GM21390 (cell line): ENCODE results near the gene DSCAM.
"Not testable (repeated sequence)": the region's sequence is repeated elsewhere in the genome, so short reads cannot be mapped to it uniquely, and the experiment has no call there.

Source experiments
- ATAC-seq: cut with Tn5 transposase; IDR thresholded peaks from one replicate; pipeline ENCODE4 v1.9.1; 2021; ENCODE audit not compliant: unreplicated experiment

Gene DSCAM

DNA sequence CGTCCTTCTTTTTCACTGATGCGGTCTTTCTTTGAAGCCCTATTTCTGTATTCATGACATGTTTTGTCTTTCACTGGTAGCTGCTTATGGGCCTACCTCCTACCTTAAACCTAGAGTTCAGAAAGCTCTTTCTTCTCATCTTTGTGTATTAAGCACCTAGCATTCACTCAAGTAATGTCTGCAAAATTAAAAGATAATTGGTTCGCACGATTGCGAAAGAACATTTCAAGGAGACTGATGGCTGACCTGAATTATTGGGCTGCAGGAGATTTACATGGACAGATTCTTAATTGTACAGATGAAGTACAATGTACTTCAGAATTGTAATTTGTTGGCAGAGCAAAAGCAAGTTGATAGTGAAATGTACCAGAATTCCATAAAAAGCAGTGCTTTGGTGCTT, 773.3 kb downstream of the DSCAM start:
- ATAC-seq, result no peak

DNA sequence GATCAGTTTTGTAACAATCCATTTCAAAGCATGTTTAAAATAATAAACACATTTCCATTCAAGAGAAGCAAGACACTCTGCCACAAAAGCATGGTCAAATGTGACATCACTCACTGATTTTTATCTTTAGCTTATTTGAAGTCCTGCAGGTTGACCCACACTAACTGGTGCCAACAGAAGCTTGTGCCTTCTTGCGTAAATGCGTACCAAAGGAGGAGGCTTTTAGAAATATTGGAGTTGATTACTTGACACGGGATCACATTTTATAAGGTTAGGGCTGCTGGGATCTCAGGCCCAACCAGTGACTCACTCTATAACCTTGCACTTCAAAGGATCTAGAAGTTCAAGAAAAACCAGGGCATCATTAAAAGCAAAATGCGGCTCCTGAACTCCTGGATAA, 776.1 kb downstream of the DSCAM start:
- no peak for ATAC-seq

DNA sequence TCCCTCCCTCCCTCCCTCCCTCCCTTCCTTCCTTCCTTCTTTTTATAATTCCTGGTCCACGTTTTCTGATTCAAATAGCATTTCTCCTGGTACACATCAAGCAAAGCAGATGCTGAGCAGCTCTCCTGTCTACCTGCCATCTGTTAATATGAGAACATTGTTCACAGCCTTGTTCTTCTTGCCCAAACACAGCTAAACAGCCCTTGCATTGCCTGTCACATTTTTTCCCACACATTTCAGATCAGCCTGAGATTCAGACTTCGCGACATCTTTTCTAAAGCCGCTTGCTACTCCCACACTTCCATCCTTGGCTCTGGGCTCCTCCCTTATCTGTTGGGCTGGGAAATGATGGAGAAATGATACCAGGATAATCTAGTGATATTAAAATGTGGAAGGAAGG, 779.2 kb downstream of the DSCAM start:
- no peak for ATAC-seq

DNA sequence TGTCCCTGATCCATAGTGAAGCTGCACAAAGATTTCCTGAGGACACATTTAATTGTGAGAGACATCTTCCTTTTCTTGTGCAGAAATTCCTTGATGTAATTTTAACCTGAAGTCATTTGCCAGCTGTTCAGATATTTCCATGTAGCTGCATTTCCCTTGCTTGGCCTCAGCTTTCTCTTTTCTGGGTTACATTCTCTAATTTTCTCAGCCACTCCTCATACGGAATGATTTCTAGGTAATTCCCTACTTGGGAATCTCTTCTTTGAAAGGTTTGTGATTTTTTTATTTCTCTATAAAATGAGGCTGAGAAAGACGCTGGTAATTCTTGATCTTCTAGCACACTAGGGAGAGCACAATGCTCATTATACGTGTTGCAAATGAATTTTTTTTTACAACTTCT, 780.7 kb downstream of the DSCAM start:
- ATAC-seq, result no peak

DNA sequence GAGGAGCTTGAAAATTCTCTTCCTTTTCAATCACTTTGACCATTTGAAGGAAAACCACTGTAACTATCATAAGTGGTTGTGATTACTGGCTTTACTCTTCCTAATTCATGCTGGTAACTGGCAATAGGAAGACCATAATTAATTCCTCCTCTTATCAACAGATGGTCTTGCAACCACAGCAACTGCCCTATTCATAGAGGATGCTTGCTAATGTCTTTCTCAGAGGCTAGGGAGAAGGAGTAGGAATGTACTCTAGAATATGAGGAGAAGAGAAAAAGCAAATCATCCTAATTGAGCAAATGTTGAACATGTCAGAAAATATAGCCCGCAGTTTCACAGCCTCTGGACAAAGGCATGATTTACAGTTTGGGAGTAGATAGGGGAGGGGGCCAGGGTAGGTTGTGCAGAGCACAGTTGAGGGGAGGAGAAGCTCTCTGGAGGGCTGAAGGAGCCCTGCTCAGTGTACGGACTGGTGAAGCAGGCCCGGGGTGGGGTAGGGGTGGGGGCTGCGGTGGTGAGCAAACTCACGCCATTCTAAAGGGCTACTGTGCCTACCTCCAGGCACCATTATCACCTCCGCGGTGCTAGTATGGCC, 786.8 kb downstream of the DSCAM start:
- ATAC-seq, result no peak

DNA sequence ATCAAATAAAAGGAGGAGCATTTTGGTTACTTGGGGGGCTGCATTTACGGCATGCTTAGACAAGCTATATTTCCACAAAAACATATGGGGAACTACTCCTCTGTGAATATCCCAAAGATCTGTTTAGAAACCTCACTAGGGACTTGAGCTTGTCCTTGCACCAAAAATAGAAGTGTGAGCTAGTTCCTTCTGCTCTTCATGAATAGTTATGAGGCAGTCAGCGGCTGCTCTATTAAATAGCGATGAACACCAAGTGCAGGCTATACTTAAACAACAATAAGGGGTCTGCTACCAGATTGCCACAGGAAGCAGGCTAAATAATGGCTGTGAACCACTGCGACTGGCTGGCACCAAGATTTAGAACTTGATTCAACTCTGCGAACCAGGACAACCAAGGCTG, 789.6 kb downstream of the DSCAM start:
- no peak for ATAC-seq

DNA sequence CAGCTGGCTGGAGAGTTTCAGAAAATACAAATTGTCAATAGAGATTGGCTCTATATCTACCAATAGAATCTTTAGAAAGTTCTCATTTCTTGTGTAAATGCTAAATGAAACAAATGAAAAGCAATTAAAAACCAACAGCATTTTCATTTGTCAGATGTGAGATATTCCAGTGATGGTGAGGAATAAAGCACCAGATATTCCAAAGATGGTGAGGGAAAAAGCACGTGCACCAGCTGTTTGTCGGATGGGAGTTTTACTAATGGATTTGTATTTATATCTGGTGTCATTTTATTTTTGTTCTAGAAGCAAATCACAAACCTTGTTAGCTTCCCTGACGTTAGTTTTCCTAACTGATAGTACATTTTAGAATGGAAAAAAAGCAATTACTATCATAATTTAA, 790.9 kb downstream of the DSCAM start:
- no peak for ATAC-seq

DNA sequence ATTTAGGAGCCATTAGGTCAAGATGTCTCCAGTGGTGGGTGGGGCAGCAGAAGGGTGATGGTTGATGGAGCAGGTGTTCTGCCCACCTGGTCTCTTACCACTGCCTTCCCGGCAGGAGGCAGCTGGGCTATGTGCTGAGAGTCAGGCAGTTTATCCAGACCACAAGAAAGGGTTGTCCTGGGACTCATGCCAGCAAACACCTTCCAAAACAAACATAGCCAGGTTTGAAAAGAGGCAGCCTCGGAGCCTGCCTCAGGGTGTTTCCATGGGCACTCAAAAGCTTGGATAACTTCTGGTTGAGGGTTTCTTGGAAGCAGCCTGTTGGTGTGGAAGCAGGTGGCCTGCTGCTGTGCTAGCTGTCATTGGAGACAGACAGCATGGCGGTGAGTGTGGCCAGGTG, 792.6 kb downstream of the DSCAM start:
- ATAC-seq, result no peak

DNA sequence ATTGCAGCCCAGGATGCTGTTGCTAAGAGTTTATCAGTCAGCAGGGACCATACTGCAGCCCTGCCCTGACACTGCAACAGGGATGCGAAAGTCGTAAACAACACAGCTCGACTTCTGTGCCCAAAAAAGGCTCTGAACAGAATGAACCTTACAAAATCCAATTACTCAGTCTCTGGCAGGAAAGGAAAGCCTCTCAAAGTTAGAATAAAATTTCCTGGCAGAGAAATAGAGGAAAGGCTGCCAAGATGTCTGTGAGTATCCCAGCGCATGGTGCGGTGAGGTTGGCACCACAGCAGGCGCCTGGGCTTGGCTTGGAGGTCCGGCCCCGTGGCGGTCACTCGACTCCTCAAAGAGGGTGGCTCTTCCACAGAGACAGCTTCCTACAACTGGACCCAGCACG, 794.0 kb downstream of the DSCAM start:
- no peak for ATAC-seq

DNA sequence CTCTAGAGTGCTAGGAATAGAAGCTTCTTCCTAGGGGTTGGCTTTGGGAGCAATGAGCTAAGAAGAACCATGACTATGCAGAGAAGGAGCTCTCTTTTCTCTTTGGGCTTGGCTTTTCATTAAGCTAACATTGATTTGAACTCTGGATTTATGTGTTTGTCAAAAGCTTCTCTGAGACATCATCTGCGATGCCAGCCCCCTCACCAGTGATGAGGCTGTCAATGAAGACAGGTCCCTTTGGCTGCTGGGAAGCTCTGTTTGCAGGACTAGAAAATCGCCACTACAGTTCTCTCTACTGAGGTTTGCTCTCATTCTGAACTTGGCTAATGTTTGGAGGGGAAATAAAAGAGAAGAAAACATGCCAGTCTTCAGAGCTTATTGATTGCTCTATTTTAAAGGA, 794.7 kb downstream of the DSCAM start:
- no peak for ATAC-seq

DNA sequence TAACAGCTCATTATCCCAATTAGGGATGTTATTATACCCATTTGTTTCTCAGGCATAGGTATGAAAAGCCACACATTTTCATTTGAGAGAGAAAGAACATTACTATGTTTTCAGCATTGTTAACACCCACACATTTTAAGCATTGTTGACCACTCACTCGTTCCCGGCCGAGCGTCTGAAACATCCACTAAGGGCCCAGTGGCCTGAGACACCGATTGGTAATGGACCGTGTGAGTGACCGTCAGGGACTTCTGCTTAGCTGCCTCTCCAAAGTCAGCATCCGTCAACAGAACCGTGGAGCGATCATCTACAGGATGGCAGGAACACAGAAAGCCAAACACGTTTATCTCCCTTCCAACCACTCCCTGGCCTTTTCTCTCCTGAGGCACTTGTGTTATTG, 795.2 kb downstream of the DSCAM start:
- no peak for ATAC-seq

DNA sequence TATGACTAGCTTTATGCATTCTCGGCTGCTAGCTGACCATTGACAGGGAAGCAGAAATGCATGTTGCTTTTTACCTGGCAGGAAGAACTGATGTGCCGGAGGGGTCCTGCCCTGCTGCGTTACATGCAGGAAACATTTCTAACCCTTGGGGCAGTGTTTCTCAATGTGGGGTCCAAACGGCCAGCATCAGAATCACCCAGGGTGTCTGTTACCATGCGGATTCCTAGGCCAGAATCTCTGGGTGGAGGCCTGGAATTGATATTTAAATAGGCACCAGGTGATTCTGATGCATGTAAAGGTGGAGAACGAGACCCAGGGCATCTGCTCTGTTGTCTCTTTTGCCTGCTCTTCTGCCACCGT, 797.0 kb downstream of the DSCAM start:
- no peak for ATAC-seq

DNA sequence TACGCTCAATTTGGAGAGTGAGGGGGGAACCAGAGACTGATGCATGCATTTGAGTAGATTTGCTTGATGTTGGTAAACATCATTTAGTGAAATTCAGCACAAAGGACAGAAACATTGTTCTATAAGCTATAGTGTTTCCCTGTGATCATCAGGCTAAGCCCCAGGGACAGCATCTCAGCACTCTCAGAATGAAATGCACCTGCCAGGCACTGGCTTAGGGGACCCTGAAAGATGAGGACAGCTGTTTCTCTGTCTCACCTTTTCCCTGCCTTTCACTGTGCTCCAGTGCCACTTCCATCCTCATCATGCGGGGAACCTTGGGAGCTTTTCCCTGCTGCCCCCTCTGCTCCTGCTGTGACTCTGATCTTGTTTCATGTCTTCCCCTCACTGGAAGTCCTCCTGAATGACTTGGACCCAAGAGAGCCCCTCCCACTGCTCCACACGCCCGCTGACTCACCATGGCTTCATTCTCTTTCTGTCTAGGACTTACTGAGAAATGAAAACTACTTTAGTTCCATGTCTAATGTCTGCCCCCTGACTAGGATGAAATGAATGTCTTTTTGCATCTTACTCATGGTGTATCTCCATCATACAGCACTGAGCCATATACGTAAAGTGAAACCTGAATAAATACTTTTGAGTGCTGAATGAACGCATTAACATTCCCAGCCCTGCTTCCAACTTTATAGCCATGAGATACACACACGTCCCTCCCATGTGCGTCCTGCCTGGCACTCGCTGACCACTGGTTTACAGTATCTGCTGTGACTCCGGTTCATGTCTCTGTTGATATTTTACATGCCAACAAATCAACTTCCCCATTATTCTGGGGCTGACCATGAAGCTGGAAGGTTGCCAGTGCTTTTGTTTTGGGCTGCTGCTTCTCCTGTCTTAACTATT, 797.7 kb downstream of the DSCAM start:
- ATAC-seq, result no peak

DNA sequence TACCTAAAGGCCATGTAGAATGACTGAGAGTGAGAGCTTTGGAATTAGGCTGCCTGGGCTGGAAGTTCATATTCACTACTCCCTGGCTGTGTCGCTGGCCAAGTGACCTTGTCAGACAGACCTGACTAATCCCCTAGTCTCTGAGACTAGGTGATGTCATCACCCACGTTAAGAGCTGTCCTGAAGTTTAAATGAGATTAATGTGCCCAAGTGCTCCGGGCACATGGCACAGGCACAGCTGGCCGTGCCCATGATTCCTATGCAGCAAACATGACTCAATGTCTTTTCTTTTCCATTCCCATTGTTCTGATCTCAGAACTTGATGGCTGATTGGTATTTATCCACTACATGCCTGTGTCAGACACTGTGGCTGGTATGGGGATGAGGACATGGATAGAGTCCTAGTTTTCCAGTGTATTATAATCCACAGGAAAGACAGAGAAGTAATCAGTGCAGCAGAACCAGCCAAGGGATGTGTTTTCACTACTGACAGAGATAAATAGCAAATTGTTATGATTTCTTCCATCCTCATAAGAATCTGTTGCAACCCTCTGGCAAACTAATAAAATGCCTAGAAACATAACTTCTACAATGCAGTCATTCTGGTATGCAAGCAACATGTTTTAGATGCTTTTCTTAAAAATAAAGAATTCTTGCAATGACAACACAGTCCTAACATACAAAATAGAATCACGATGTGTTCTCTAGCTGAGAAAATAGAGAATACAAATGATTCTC, 798.8 kb downstream of the DSCAM start:
- ATAC-seq, result no peak

DNA sequence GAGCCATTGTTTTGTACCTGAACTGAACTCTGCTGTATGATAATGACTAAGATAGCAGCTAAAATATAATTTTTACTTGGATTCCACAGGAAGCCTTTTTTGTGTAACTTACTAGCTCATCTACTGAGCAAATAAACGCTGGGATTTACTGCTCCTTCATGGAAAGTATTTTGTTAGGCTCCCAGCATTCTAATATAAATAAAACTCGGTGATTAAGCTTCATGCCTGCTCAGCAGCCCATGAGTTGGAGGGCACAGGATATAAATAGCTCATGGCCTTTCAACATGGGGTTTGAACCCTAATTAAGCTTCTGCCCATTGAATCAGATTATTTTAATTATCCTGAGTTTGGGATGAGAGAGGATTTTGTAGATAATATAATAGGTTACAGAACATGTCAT, 799.7 kb downstream of the DSCAM start:
- no peak for ATAC-seq

DNA sequence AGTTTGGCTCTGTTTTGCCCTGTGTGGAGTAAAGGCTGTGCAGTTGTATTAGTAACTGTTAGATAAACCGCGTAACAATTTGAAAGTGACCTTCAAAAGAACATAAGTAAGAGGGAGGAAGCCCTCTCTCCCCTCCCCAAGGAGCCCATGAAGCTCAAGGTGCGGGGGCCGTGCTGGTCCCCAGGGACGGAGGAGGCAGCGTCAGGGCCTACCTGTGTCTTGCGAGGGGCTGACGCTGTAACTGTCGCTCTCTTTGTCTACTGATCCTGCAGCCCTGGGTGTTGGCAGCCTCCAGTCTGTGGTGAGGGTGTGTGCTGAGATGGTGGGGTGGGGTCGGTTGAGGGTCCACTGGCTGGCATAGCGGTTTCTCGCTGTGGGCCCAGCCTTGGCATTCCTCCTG, 803.1 kb downstream of the DSCAM start:
- ATAC-seq, result no peak

DNA sequence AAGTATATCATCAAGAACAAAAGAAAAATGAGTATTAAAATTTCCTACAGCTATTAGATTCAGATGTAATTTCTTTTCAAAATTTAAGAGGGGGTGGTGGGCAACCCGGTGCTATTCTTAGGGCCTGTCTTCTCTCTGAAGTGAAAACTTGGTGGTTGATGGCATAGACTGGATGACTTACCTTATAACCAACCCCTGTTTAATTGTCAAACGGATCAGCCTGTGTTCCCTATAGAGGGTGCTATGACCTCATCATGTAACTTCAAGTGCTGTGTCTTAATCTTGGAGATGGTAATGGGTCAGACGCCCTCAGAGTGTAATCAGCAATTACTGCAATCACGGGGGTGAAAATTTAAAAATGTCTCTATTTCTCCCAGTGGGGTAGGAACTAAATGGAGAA, 803.5 kb downstream of the DSCAM start:
- ATAC-seq, result no peak

DNA sequence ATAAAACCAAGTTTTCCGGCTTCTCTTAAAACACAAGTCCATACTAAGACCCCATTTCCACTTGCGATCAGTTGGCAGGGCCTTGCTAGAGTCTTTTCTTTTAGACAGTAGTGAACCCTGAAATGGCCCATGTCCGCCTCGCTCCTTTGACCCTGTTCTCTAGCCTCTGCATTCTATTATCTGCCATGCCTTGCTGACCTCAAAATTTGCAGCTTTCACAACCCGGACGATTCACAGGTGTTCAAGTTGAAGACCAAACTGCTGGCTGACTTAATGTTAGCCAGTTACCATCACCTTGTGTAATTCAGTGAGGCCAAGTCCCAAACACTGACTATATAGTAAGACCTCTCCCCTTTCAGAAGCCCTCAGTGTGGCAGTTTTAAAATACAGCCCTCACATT, 805.5 kb downstream of the DSCAM start:
- no peak for ATAC-seq

DNA sequence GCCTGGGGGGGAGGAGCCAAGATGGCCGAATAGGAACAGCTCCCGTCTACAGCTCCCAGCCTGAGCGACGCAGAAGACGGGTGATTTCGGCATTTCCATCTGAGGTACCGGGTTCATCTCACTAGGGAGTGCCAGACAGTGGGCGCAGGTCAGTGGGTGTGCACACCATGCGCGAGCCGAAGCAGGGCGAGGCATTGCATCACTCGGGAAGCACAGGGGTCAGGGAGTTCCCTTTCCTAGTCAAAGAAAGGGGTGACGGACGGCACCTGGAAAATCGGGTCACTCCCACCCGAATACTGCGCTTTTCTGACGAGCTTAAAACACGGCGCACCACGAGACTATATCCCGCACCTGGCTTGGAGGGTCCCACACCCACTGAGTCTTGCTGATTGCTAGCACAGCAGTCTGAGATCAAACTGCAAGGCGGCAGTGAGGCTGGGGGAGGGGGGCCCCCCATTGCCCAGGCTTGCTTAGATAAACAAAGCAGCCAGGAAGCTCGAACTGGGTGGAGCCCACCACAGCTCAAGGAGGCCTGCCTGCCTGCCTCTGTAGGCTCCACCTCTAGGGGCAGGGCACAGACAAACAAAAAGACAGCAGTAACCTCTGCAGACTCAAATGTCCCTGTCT, 813.7 kb downstream of the DSCAM start:
- not testable (repeated sequence) for ATAC-seq

DNA sequence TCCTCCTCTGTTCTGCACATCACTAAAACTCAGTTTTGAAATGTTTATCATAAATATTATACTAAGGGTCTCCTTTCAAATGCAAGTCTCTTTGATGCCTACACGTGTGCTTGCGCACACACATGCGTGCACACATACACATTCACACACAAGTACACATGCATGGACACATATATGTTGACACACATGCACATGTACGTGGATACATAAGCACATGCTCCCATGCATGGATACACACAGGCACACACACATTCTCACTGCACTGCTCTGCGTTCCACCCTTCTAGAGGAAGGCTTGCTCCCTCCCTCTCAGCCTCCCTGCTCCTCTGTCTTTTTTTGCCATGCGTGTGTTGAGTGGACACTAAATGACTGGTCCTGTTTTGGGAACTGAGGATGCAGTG, 817.1 kb downstream of the DSCAM start:
- no peak for ATAC-seq

DNA sequence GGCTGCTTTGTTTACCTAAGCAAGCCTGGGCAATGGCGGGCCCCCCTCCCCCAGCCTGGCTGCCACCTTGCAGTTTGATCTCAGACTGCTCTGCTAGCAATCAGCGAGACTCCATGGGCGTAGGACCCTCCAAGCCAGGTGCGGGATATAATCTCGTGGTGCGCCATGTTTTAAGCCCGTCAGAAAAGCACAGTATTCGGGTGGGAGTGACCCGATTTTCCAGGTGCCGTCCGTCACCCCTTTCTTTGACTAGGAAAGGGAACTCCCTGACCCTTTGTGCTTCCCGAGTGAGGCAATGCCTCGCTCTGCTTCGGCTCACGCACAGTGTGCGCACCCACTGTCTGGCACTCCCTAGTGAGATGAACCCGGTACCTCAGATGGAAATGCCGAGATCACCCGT, 818.6 kb downstream of the DSCAM start:
- not testable (repeated sequence) for ATAC-seq
